Measurements from ENCODE around the gene PRSS12.

PRSS12 gene

GRCh38 chr4:118280501-118281218 is 72.1 kb downstream of the PRSS12 start:
- WGBS, 2 experiments, result 27 to 29% methylated on average over 2 of the region's 2 CpGs
- peak overlapping the region; percentile 92 for H3K4me3 ChIP-seq (ENCODE audit: insufficient read depth, low read depth, low read length)
- H3K27ac ChIP-seq (ENCODE audit: insufficient read depth, low read depth, low read length, poor library complexity, severe bottlenecking), result no peak overlapping the region
- H3K36me3 ChIP-seq (ENCODE audit: control insufficient read depth, insufficient read depth, low read length), result peaks cover 6% of the 10 kb centered on the region
- no peaks in the 10 kb centered on the region for H3K27me3 ChIP-seq (ENCODE audit: control insufficient read depth, insufficient read depth, low read length, poor library complexity, severe bottlenecking)
- peaks cover 17% of the 10 kb centered on the region for H3K4me1 ChIP-seq (ENCODE audit: control insufficient read depth, insufficient read depth, low read length)
- H3K9me3 ChIP-seq (ENCODE audit: control insufficient read depth, low read length), result no peaks in the 10 kb centered on the region

GRCh38 chr4:118279920-118280432 is 72.8 kb downstream of the PRSS12 start:
- Histone ChIP-seq H3K9me3 (ENCODE audit: control insufficient read depth, low read length) (no peaks in the 10 kb centered on the region), H3K4me3 (ENCODE audit: insufficient read depth, low read depth, low read length) (peak overlapping the region; percentile 92), H3K4me1 (ENCODE audit: control insufficient read depth, insufficient read depth, low read length) (peaks cover 17% of the 10 kb centered on the region), H3K36me3 (ENCODE audit: control insufficient read depth, insufficient read depth, low read length) (peaks cover 6% of the 10 kb centered on the region), H3K27ac (ENCODE audit: insufficient read depth, low read depth, low read length, poor library complexity, severe bottlenecking) (no peak overlapping the region), H3K27me3 (ENCODE audit: control insufficient read depth, insufficient read depth, low read length, poor library complexity, severe bottlenecking) (no peaks in the 10 kb centered on the region)
- WGBS, 2 experiments, result no CpG with 5 or more reads among the region's 2 CpGs

- peak overlapping the region; percentile 92 for H3K4me3 ChIP-seq (ENCODE audit: insufficient read depth, low read depth, low read length)
- H3K4me1 ChIP-seq (ENCODE audit: control insufficient read depth, insufficient read depth, low read length), result peaks cover 17% of the 10 kb centered on the region
- H3K27me3 ChIP-seq (ENCODE audit: control insufficient read depth, insufficient read depth, low read length, poor library complexity, severe bottlenecking), result no peaks in the 10 kb centered on the region
- H3K36me3 ChIP-seq (ENCODE audit: control insufficient read depth, insufficient read depth, low read length), result peaks cover 6% of the 10 kb centered on the region
- no peaks in the 10 kb centered on the region for H3K9me3 ChIP-seq (ENCODE audit: control insufficient read depth, low read length)
- WGBS, 2 experiments, result 10 to 14% methylated on average over 13 of the region's 13 CpGs
- H3K27ac ChIP-seq (ENCODE audit: insufficient read depth, low read depth, low read length, poor library complexity, severe bottlenecking), result no peak overlapping the region
Measured at GRCh38 chr4:118279328-118279727, 73.5 kb downstream of the PRSS12 start.

- peak overlapping the region; percentile 92 for H3K4me3 ChIP-seq (ENCODE audit: insufficient read depth, low read depth, low read length)
- peak overlapping the region; percentile 67 for H3K27ac ChIP-seq (ENCODE audit: insufficient read depth, low read depth, low read length, poor library complexity, severe bottlenecking)
- 1 to 3% methylated on average over 56 of the region's 56 CpGs for WGBS, 2 experiments
- H3K4me1 ChIP-seq (ENCODE audit: control insufficient read depth, insufficient read depth, low read length), result peaks cover 17% of the 10 kb centered on the region
- H3K9me3 ChIP-seq (ENCODE audit: control insufficient read depth, low read length), result no peaks in the 10 kb centered on the region
- peaks cover 6% of the 10 kb centered on the region for H3K36me3 ChIP-seq (ENCODE audit: control insufficient read depth, insufficient read depth, low read length)
- H3K27me3 ChIP-seq (ENCODE audit: control insufficient read depth, insufficient read depth, low read length, poor library complexity, severe bottlenecking), result no peaks in the 10 kb centered on the region
Measured at GRCh38 chr4:118278473-118279274, 74.1 kb downstream of the PRSS12 start.

DNA sequence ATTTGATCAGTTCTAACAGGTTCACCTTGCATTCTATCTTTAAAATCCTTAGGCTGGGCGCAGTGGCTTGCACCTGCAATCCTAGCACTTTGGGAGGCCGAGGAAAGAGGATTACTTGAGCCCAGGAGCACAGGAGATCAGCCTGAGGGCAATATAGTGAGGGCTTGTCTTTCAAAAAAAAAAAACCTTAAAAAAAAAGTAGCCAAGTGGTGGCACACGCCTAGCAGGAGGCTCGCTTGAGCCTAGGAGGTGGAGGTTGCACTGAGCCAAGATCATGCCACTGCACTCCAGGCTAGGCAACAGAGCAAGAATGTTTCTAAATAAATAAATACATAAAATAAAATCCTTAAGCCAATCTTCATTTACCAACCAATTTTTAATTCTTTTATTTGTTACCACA is 75.6 kb downstream of the PRSS12 start:
- WGBS, 2 experiments, result 86 to 89% methylated on average over 4 of the region's 4 CpGs
- no peaks in the 10 kb centered on the region for H3K27me3 ChIP-seq (ENCODE audit: control insufficient read depth, insufficient read depth, low read length, poor library complexity, severe bottlenecking)
- H3K9me3 ChIP-seq (ENCODE audit: control insufficient read depth, low read length), result no peaks in the 10 kb centered on the region
- peaks cover 6% of the 10 kb centered on the region for H3K36me3 ChIP-seq (ENCODE audit: control insufficient read depth, insufficient read depth, low read length)
- H3K4me1 ChIP-seq (ENCODE audit: control insufficient read depth, insufficient read depth, low read length), result peaks cover 17% of the 10 kb centered on the region
- H3K4me3 ChIP-seq (ENCODE audit: insufficient read depth, low read depth, low read length), result no peak overlapping the region
- no peak overlapping the region for H3K27ac ChIP-seq (ENCODE audit: insufficient read depth, low read depth, low read length, poor library complexity, severe bottlenecking)

GRCh38 chr4:118276580-118276979 is 76.2 kb downstream of the PRSS12 start:
- Histone ChIP-seq H3K9me3 (ENCODE audit: control insufficient read depth, low read length) (no peaks in the 10 kb centered on the region), H3K4me1 (ENCODE audit: control insufficient read depth, insufficient read depth, low read length) (peaks cover 13% of the 10 kb centered on the region), H3K27ac (ENCODE audit: insufficient read depth, low read depth, low read length, poor library complexity, severe bottlenecking) (no peak overlapping the region), H3K27me3 (ENCODE audit: control insufficient read depth, insufficient read depth, low read length, poor library complexity, severe bottlenecking) (no peaks in the 10 kb centered on the region), H3K4me3 (ENCODE audit: insufficient read depth, low read depth, low read length) (no peak overlapping the region), H3K36me3 (ENCODE audit: control insufficient read depth, insufficient read depth, low read length) (peaks cover 6% of the 10 kb centered on the region)
- 94 to 100% methylated on average over 1 to 2 of the region's 2 CpGs for WGBS, 2 experiments

GRCh38 chr4:118273642-118274041 is 79.2 kb downstream of the PRSS12 start:
- WGBS, 2 experiments, result 92 to 96% methylated on average over 1 of the region's 1 CpG
- Histone ChIP-seq H3K36me3 (ENCODE audit: control insufficient read depth, insufficient read depth, low read length) (no peaks in the 10 kb centered on the region), H3K9me3 (ENCODE audit: control insufficient read depth, low read length) (no peaks in the 10 kb centered on the region), H3K4me3 (ENCODE audit: insufficient read depth, low read depth, low read length) (no peak overlapping the region), H3K27me3 (ENCODE audit: control insufficient read depth, insufficient read depth, low read length, poor library complexity, severe bottlenecking) (no peaks in the 10 kb centered on the region), H3K4me1 (ENCODE audit: control insufficient read depth, insufficient read depth, low read length) (no peaks in the 10 kb centered on the region), H3K27ac (ENCODE audit: insufficient read depth, low read depth, low read length, poor library complexity, severe bottlenecking) (no peak overlapping the region)

DNA sequence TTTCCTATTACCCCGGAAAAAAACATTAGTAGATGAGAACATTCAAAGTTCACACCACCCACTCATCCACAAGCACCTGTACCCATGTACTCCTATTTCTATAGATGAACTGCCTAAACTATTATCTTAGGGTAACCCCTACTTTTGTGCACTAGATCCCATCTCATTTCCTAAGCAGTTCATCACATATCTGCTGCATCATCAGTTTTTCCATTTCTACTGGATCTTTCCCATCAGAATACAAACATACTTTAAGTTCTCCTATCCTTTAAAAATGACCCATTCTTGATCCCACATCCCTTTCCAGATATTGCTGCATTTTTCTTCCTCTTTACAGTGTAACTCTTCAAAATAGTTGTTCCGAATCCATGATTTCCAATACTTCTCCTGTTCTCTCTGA is 81.0 kb downstream of the PRSS12 start:
- no peaks in the 10 kb centered on the region for H3K9me3 ChIP-seq (ENCODE audit: control insufficient read depth, low read length)
- H3K4me1 ChIP-seq (ENCODE audit: control insufficient read depth, insufficient read depth, low read length), result no peaks in the 10 kb centered on the region
- no peak overlapping the region for H3K4me3 ChIP-seq (ENCODE audit: insufficient read depth, low read depth, low read length)
- H3K27ac ChIP-seq (ENCODE audit: insufficient read depth, low read depth, low read length, poor library complexity, severe bottlenecking), result no peak overlapping the region
- WGBS, 2 experiments, result 92 to 95% methylated on average over 2 of the region's 2 CpGs
- no peaks in the 10 kb centered on the region for H3K36me3 ChIP-seq (ENCODE audit: control insufficient read depth, insufficient read depth, low read length)
- no peaks in the 10 kb centered on the region for H3K27me3 ChIP-seq (ENCODE audit: control insufficient read depth, insufficient read depth, low read length, poor library complexity, severe bottlenecking)

GRCh38 chr4:118270492-118270891 is 82.3 kb downstream of the PRSS12 start:
- H3K4me1 ChIP-seq (ENCODE audit: control insufficient read depth, insufficient read depth, low read length), result no peaks in the 10 kb centered on the region
- H3K27ac ChIP-seq (ENCODE audit: insufficient read depth, low read depth, low read length, poor library complexity, severe bottlenecking), result no peak overlapping the region
- no peak overlapping the region for H3K4me3 ChIP-seq (ENCODE audit: insufficient read depth, low read depth, low read length)
- no peaks in the 10 kb centered on the region for H3K36me3 ChIP-seq (ENCODE audit: control insufficient read depth, insufficient read depth, low read length)
- no peaks in the 10 kb centered on the region for H3K9me3 ChIP-seq (ENCODE audit: control insufficient read depth, low read length)
- 40% methylated on average over 1 of the region's 2 CpGs; no CpG with 5 or more reads in 1 of the 2 experiments for WGBS, 2 experiments
- no peaks in the 10 kb centered on the region for H3K27me3 ChIP-seq (ENCODE audit: control insufficient read depth, insufficient read depth, low read length, poor library complexity, severe bottlenecking)

- WGBS, 2 experiments, result 95 to 96% methylated on average over 3 of the region's 3 CpGs
- H3K27ac ChIP-seq (ENCODE audit: insufficient read depth, low read depth, low read length, poor library complexity, severe bottlenecking), result no peak overlapping the region
- no peaks in the 10 kb centered on the region for H3K36me3 ChIP-seq (ENCODE audit: control insufficient read depth, insufficient read depth, low read length)
- H3K4me3 ChIP-seq (ENCODE audit: insufficient read depth, low read depth, low read length), result no peak overlapping the region
- H3K27me3 ChIP-seq (ENCODE audit: control insufficient read depth, insufficient read depth, low read length, poor library complexity, severe bottlenecking), result no peaks in the 10 kb centered on the region
- no peaks in the 10 kb centered on the region for H3K4me1 ChIP-seq (ENCODE audit: control insufficient read depth, insufficient read depth, low read length)
- H3K9me3 ChIP-seq (ENCODE audit: control insufficient read depth, low read length), result no peaks in the 10 kb centered on the region
Measured at GRCh38 chr4:118268780-118269179, 84.0 kb downstream of the PRSS12 start.
